NCI-H1436 treated with DMSO at 0.1 percent for 48 hours (cell line): Measurements from ENCODE around the gene C19orf33.
"Not testable (repeated sequence)": the region's sequence is repeated elsewhere in the genome, so short reads cannot be mapped to it uniquely, and the experiment has no call there.

Experiments used
- DNase-seq: peaks from one replicate; lab custom pipeline; 2025; lab: John Stamatoyannopoulos, UW

Gene C19orf33

DNA sequence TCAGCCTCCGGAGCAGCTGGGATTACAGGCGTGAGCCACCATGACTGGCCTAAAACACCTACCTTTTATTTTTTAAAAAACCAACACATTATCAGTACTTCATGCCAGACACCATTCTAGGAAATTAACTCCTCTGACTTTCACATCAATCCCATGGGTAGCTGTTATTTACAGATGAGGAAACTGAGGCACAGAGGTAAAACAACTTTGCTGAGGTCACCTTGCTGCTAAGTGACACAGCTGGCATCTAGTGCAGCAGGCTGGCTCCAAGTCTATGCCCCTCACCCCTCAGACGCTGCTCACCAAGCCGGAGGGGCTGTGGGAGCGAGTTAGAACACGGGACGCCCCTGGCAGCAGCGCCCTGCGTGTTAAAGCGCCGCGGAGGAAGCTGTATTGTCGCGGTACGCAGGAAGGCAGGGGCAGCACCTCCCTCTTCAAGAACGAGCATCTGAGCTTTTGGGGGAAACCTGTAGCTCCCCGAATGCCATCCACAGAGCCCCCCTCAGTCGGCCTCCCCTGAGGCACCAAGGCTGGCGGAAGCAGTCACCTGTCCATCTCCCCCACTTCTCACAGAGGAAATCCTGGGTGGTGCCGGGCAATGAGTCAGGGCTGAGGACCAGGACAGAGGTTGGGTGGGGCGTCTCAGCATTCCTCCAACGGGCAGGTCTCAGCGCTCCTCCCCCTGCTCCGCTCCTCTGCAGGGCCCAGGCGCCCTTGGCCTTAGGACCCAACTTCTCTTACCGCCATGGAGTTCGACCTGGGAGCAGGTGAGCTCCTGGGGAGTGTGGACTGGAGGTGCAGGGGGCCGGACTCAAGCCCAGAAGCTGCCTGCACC, at the start of gene C19orf33:
Gene C19orf33 (plus strand): TSS at position 735 of the 835 bp plus-strand sequence. CDS start 11 bp downstream, at position 746.
- DNase-seq: no peak

DNA sequence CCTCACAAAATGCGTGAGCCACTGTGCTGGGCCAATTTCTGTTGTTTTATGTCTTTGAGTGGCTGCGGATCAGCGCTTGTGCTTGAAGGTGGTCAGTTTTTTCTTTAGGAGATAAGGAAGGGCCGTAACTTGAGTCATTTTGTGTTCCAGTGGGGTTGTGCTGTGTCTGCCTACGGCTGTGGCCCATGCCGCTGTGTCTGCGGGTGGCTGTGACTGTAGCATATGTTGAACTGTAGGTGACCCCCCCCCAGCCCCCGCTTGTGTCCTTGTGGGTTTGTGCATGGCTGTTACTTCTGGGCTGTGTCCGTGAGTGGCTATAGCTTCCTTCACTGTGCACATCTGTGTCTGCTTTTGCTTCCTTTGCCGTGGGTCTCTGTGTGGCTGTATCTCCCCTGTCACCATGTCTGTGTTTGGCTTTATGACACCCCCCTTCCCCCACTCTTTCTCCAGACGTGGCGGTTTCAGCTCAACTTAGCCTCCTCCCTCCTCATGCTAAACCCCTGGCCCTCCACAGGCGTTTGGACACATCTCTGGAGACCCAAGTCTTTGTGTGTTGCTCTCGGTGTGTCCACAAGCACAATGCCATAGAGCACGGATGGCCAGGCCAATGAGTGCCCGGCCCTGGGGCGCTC, 48.6 kb upstream of the C19orf33 start:
- DNase-seq: no peak

DNA sequence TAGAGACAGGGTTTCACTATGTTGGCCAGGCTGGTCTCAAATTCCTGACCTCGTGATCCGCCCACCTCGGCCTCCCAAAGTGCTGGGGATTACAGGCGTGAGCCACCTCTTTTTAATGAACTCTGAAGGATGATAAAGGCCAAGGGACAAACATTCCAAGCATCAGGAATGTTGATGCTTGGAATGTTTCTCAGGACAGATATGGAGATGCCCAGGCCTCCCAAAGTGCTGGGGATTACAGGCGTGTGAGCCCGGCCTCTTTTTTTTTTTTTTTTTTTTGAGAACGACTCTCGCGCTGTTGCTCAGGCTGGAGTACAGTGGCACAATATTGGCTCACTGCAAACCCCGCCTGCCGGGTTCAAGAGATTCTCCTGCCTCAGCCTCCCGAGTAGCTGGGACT, 42.1 kb upstream of the C19orf33 start:
- DNase-seq: not testable (repeated sequence)

DNA sequence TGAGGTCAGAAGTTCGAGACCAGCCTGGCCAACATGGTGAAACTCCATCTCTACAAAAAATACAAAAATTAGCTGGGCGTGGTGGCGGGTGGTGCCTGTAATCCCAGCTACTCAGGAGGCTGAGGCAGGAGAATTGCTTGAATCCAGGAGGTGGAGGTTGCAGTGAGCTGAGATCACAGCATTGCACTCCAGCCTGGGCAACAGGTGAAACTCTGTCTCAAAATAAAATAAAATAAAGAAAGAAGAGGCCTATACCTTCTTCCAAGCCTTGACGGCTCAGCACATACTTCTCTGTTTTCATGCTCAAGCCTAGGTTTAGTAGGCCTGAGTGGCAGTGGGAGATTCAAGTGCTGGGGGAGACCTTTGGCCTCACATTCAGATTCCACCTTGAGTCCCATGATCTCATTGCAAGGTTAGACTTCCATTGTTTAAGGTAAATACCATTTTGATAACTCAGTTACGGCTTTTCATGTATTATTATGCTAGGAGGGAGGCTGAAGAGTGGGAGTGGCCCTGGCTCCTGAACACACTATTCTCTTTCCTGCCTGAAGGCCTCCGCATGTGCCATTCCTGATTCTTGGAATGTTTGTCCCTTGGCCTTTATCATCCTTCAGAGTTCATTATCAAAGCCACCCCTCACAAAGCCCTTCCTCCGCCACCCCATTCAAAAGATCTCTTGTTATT, 41.3 kb upstream of the C19orf33 start:
- no peak for DNase-seq

DNA sequence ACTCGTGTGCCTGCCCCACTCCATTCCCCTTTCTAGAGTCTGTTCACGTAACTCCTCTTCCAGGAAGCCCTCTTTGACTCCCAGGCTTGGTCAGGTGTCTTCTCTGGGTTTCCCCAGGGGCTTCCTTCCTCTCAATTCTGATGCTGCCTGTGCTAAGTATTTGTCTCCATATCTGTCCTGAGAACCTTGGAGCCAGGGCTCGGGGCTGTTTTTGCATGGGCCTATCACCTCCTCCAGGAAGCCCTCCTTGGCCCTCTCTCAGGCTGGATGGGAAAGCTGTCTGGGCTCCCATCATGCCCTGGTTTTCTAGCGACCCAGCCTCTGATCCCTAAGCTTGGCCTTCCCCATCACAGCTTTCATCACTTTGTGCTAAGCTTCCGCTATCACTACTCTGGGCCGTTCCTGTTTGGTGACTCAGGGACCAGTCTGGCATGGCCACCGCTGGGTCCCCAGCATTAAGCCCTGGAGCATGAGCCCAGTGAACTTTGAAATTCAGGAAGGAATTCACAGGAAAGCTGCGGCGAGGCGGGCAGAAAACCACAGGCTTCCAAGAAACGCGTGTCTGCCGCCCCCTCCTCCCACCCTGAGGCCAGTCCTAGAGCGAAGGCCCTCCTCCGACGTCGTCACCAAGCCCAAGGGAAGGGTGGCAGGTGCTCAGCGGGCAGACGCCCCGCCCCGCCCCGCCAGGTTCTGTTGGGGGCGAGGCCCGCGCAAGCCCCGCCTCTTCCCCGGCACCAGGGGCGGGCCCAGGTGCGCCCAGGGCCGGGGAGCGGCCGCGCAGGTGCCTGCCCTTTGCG, 40.2 kb upstream of the C19orf33 start:
- DNase-seq: peak; percentile 76

DNA sequence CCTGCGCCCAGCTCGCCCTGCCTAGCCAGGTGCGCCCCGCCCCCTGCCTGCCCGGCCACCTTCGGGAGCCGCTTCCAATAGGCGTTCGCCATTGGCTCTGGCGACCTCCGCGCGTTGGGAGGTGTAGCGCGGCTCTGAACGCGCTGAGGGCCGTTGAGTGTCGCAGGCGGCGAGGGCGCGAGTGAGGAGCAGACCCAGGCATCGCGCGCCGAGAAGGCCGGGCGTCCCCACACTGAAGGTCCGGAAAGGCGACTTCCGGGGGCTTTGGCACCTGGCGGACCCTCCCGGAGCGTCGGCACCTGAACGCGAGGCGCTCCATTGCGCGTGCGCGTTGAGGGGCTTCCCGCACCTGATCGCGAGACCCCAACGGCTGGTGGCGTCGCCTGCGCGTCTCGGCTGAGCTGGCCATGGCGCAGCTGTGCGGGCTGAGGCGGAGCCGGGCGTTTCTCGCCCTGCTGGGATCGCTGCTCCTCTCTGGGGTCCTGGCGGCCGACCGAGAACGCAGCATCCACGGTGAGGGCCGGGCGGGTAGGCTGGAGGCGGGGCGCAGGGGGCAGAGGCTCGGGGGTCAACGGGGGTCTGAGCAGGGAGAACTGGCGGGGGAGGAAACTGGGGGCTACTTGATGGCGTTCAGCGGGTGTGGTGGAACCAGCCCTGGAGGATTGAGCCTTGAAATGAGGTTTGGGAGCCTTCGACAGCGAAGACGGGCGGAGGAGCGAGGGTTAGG, 39.4 kb upstream of the C19orf33 start, which contains the start of gene SPINT2:
Gene SPINT2 (plus strand): TSS at position 88 of the 727 bp plus-strand sequence. CDS start 320 bp downstream, at position 408.
- DNase-seq: no peak

DNA sequence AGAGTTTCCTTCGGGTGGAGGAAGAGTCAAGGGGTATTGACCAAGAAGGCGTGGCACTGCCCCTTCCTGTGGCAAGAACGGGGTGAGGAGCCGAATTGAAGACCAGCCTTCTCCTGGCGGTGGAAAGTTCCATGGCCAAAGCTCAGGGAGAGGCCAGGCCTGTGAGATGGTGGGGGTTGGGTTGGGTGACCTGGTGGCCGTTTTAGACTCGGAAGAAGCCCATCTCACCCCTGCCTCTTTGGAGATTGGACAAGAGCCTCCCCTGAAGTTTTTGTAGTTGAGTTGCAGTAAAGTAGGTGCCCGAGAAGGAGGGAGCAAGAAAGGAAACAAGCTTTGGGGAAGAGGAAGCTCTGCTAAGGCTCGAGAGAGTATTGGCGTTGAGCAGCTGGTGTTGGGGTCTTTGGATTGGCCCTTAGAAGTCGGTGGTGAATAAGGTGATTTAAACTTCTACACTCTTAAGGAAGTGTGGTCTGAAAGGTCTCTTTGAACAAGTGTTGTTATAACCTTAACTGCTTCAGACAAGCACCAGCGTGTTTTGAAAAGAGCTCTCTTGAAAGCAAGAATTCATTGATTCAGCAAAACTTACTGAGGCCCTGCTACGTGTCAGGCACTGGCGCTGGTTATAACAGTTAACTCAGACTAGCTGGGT, 38.7 kb upstream of the C19orf33 start:
- DNase-seq: no peak

DNA sequence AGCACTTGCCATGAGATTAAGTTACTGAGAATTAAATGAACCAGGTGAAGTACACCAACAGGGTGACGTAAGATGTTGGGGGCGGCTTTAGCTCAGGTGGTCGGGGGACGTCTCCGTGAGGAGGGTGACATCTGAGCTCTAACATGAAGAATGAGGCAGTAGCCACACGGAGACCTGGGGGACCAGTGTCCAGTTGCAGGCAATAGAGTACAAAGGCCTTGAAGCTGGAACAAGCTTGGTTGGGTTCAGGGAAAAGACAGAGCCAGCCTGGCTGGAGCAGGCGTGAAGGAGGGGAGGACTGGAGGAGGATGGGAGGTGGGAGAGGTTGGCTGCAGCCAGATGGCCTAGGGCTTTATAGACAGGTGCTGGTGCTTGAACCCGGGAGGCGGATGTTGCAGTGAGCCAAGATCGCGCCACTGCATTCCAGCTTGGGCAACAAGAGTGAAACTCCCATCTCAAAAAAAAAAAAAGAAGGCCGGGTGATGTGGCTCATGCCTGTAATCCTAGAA, 38.1 kb upstream of the C19orf33 start:
- DNase-seq: no peak

DNA sequence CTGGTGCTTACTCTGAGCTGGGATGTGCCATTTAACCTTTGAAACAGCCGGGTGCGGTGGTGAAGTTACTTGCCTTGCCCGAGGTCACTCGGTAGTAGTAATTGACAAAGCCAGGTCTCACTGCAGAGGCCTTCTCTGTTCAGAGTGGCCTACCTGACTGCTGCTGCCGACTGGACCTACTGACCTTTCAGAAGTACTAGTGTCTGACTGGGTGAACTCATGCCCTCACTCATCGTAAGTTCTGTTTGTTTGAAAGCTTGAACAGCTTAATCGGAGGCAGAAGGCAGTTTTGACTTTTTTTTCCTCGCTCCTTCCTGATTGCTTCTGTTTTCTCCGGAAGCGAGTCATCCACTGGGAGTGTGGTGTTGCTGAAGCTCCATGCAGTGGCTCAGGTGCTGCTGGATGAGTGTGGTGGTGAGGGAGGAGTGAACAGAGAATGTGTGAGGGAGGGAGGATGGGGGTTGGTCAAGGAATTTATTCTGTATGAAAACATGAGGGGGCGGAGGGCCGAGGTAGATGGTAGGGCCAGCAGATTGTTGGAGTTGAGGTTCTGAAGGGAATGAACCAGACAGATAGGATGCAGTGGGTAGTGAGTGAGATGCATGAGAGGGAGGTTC, 37.0 kb upstream of the C19orf33 start:
- DNase-seq: no peak

DNA sequence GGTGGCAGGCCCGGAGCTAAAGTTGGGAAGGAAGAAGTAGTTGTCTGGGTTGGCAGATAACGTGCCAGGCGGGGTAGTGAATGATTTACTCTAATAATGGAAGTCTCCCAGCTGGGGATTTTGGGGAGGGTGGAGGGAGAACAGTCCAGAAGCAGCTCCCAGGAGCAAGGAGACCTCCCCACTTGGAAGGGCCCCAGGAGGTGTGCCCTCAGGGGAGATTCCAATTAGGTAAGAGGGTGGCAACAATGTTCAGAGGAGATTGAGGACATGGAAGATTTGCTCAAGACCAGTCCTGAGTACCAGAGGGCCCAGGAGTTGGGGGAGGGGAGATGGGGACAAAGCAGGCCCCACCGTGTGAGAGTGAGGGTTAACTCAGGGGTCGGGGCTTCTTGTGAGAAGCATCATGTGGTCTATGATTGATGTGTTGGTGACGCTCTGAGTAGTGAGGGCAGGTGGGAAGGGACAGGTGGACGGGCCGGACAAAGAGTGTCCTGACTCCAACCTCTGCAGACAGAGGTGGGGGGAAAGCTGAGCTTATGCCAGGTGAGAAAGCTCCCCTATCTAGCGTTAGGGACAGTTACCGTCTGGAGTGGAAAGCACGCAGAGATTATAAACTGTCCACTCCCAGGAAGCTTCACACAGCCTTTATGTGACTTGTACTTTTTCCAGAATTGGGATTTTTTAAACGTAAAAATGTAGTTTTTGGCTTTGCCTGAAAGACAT, 36.1 kb upstream of the C19orf33 start:
- DNase-seq: no peak

DNA sequence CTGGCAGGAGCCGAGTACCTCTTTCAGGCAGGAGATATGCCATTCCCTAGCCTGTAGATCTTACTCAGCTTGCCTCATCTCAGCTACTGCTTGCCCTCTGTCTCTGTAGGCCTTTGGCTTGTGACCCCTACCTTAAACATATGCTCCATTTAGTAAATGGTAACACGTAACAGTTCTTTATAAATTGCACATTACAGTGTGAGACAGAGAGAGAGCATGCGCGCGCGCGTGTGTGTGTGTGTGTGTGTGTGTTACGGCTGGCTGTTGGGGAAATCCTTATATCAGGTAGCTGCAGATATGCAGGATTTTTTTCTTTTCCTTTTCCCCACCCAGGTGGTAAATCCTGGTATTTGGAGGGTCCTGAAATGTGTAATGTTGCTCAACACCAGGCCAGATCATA, 35.5 kb upstream of the C19orf33 start:
- DNase-seq: no peak

DNA sequence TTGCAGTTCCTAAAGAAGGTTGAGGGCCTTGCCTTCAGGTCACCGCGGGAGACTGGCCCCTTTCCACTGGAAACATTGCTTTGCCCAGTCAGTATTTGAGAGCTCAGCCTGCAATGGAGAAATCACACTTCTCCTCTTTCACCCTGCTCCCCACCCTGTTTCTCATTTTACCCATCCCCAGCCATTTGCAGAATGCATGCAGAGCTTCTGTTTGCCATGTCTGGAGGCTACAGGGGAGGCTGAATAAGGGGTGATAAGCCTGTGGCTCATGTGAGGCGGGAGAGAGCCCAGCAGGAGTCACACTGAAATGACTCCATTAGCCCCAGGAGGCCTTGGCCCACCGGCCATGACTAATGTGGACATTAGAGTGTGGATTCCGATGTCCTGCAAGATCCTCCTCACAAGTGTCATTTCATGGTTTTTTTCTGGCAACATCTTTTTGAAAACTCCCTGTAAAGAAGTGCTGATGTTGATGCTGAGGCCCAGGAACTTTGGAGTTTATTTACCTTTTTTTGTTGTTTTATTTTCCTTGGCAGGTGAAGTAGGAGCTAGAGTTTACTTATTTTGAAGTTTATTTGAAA, 33.4 kb upstream of the C19orf33 start:
- DNase-seq: no peak

DNA sequence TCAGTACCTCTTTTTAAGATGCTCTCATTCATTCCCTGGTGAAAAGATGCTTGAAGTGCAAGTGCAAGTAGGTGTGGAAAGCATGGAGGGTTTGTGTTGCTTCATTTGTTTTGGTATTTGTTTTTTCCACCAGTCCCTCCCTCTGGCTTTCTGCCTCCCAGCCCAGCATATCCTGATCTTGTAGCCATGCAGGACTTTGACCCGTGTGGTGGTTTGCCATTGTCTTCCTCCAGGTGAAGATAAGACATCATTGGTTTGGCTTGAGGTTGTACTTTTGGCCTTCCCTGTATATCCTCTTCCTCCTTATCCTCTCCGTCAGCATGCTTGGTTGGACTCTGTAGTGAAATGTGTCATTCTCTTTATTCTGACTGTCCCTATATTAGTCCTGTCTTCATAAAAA, 30.6 kb upstream of the C19orf33 start:
- DNase-seq: no peak

DNA sequence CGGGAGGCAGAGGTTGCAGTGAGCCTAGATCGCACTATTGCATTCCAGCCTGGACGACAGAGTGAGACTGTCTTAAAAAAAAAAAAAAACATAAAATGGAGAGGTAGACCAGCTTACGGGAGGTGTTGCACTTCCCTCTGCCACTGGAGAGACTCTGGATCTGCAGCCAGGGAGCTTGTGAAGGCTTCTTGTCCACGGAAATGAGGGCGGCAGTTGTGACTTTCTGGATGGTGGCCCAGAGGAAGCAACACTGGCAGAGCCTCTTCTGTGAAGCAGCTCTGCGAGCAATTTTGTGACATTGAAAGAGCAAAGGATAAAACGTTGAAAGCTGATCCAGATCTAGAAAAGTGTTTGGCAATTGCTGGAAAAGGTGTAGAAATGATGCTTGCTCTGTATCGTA, 29.3 kb upstream of the C19orf33 start:
- no peak for DNase-seq

DNA sequence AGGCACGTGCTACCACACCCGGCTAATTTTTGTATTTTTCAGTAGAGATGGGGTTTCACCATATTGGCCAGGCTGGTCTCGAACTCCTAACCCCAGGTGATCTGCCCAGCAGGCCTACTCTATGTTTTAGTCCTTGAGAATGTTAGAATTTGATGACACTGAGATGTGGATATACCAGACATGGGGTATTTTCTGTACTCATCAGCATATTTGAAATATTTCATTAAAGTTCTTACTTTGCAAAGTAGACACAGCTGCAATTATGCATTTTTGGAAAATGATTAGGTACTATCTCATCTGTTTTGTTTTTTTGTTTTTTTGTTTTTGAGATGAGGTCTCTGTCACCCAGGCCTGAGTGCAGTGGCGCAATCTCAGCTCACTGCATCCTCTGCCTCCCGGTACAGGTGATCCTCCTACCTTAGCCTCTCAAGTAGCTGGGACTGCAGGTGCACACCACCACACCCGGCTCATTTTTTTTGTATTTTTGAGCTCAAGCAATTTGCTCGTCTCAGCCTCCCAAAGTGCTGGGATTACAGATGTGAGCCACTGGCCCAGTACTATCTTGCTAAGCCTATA, 27.0 kb upstream of the C19orf33 start:
- no peak for DNase-seq

DNA sequence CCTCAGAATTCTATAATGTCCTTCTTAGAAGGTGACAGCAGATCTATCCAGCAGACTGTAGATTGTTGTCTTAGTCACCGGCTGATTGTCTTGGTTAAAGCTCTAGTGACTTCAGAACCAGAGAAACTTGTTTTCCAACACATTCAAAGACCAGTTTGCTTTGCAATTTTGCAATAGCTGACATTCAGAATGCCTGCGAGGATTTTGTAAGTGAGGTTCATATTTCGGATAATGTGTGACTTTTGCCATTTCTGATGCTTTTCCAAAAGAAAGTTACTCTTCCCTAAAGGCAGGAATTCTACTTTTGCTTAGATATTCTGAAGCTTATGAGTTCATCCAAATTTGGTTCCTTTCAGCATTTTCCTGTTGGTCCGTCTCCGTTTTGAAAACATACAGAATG, 26.5 kb upstream of the C19orf33 start:
- no peak for DNase-seq

DNA sequence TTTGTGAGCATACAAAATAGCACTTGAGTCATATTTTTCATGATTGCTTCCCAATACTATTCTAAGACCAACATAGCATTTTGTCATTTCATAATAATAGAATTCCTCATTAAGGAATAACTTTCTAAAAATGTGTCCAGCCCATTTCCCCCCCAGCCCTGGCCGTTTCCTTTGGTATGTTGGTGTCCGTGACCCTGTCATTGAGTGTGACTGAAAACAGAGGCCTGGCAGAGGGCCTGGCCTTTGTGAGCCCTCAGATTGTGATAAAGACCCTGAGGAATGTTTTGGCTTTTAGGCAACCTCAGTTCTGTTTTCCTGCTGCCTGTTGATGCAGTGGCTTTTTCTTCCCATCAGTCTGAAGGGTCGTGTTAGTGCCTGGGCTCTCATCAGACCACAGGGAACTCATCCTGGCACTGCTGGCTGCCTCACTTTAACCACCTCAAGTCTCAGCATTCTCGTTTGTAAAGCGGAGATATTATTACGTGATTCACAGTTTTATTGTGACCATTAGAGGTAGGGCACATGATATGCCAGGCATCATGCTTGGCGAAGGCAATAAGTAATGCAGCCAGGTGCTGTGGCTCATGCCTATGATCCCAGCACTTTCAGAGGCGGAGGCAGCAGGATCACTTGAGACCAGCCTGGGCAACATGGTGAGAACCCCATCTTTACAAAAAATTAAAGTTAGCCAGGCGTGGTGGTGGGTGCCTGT, 25.9 kb upstream of the C19orf33 start:
- DNase-seq: no peak

DNA sequence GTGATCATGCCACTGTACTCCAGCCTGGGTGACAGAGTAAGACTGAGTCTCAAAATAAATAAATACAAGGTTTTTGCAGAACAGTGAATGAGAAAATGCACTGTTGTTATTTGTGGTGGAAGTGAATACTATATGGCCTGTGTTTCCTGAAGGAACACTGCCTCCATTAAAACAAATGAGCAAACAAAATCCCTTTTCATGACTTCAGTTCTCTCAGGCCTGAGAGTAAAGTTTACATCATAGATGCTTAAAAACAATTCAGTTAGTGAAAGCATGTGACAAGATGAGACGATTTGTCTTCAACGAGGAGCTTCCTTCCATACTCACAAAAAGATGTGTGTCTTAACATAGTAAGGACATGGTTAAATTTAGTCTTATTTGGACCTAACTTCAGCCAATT, 25.3 kb upstream of the C19orf33 start:
- DNase-seq: no peak
